WERI-Rb-1 (cell line): ENCODE data around the gene ALPK1.

Experiments
- DNase-seq: peaks from one replicate; pipeline ENCODE4 v3.0.0-alpha.2; 2020
- H3K27ac ChIP-seq: fragments of 250-450 bp; sonication (Bioruptor Pico); 2 replicates; pipeline ENCODE4 v1.5.1; 2020; ENCODE audit warnings: mild to moderate bottlenecking, moderate library complexity
- H3K27me3 ChIP-seq: fragments of 250-450 bp; sonication (Bioruptor Pico); 2 replicates; pipeline ENCODE4 v1.5.1; 2021; ENCODE audit warnings: mild to moderate bottlenecking, low read depth, moderate library complexity; ENCODE audit not compliant: insufficient read depth, severe bottlenecking
- H3K36me3 ChIP-seq: fragments of 250-450 bp; sonication (Bioruptor Pico); 2 replicates; pipeline ENCODE4 v1.5.1; 2020; ENCODE audit warnings: mild to moderate bottlenecking, moderate library complexity
- H3K4me3 ChIP-seq: 2 replicates; pipeline ENCODE4 v1.5.1; 2011; ENCODE audit warnings: low read depth, mild to moderate bottlenecking, control low read depth, low read length
- H3K9me3 ChIP-seq: fragments of 250-450 bp; sonication (Bioruptor Pico); 2 replicates; pipeline ENCODE4 v1.5.1; 2021; ENCODE audit warnings: mild to moderate bottlenecking, moderate library complexity; ENCODE audit not compliant: severe bottlenecking
- TF ChIP-seq, protein P1 (sequence below): IDR thresholded peaks from 2 replicates; pipeline ENCODE4 v1.5.1; 2011; ENCODE audit warnings: low read depth, mild to moderate bottlenecking, control low read depth, inconsistent platforms, low read length

The ALPK1 gene

GRCh38 chr4:112282860-112283667, 14.1 kb upstream of the ALPK1 start:
- no peaks in the 10 kb centered on the region for H3K9me3 ChIP-seq
- TF ChIP-seq, protein P1, sequence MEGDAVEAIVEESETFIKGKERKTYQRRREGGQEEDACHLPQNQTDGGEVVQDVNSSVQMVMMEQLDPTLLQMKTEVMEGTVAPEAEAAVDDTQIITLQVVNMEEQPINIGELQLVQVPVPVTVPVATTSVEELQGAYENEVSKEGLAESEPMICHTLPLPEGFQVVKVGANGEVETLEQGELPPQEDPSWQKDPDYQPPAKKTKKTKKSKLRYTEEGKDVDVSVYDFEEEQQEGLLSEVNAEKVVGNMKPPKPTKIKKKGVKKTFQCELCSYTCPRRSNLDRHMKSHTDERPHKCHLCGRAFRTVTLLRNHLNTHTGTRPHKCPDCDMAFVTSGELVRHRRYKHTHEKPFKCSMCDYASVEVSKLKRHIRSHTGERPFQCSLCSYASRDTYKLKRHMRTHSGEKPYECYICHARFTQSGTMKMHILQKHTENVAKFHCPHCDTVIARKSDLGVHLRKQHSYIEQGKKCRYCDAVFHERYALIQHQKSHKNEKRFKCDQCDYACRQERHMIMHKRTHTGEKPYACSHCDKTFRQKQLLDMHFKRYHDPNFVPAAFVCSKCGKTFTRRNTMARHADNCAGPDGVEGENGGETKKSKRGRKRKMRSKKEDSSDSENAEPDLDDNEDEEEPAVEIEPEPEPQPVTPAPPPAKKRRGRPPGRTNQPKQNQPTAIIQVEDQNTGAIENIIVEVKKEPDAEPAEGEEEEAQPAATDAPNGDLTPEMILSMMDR, result no peak
- no peak overlapping the region for H3K27ac ChIP-seq
- DNase-seq, result no peak
- no peaks in the 10 kb centered on the region for H3K27me3 ChIP-seq
- peaks cover 14% of the 10 kb centered on the region for H3K36me3 ChIP-seq
- no peak overlapping the region for H3K4me3 ChIP-seq

DNA sequence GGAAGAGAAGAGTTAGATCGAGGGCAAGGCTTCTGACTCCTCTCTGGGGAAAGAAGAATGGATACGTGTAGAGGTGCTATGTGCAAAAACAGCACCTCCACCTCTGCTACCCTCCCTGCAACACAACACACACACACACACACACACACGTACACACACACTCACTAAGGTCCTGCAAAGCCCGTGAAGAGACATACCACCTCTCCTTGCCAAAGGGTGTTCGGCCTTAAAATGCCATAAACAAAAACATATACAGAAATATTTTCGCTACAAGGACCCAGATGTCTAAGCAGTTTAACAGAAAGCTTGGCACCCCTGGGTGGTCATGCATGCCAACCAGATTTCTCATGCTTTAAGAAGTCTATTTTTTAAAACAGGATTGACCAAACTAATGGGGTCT, 13.0 kb upstream of the ALPK1 start:
- H3K4me3 ChIP-seq, result peak overlapping the region; percentile 5
- peak; percentile 24 for DNase-seq
- H3K36me3 ChIP-seq, result peaks cover 12% of the 10 kb centered on the region
- H3K27ac ChIP-seq, result no peak overlapping the region
- TF ChIP-seq, protein P1, result no peak
- no peaks in the 10 kb centered on the region for H3K9me3 ChIP-seq
- no peaks in the 10 kb centered on the region for H3K27me3 ChIP-seq

GRCh38 chr4:112284662-112285411, 12.3 kb upstream of the ALPK1 start:
- Histone ChIP-seq H3K4me3 (peak overlapping the region; percentile 78), H3K27me3 (no peaks in the 10 kb centered on the region), H3K36me3 (peaks cover 12% of the 10 kb centered on the region), H3K27ac (peak overlapping the region; percentile 88), H3K9me3 (no peaks in the 10 kb centered on the region)
- peak; percentile 37 for DNase-seq
- TF ChIP-seq, protein P1, result no peak

DNA sequence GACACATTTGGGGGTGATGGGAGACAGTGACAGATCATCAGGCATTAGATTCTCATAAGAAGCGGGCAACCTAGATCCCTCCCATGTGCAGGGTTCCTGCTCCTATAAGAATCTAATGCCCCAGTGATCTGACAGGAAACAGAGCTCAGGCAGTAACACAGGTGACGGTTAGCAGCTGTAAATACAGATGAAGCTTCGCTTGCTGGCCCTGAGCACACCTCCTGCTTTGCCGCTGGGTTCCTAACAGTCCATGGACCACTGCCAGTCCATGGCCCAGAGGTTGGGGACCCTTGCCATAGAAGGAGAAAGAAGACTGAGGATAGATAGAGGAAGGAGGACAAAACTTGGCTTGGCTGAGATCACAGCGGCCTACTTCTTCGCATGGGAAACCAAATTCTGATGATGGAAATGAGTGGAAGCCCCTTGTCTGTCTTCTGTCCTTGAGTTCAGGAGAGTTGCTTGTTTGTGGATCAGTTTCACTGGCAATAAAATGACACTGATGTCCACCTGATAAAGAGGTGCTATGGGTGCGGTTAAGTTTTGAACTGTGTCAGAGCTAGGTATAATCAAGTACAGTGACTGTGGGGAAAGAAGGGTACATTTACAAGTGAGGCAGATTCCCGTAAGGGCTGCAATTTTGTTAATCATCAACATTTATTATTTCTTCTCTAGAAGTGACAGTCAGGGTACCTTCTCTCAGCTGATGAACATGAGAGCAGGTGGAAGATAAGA, 9.7 kb upstream of the ALPK1 start:
- H3K36me3 ChIP-seq, result peaks cover 4% of the 10 kb centered on the region; the same call in 1 of the 2 replicates
- no peaks in the 10 kb centered on the region for H3K27me3 ChIP-seq
- TF ChIP-seq, protein P1, result no peak
- no peak for DNase-seq
- no peak overlapping the region for H3K4me3 ChIP-seq
- no peak overlapping the region for H3K27ac ChIP-seq
- no peaks in the 10 kb centered on the region for H3K9me3 ChIP-seq

- no peak for DNase-seq
- H3K27ac ChIP-seq, result no peak overlapping the region
- H3K27me3 ChIP-seq, result no peaks in the 10 kb centered on the region
- H3K4me3 ChIP-seq, result no peak overlapping the region
- TF ChIP-seq, protein P1, result no peak
- no peaks in the 10 kb centered on the region for H3K36me3 ChIP-seq
- H3K9me3 ChIP-seq, result no peaks in the 10 kb centered on the region
Observed at GRCh38 chr4:112288455-112288854, 8.7 kb upstream of the ALPK1 start.
